Activated CD8-positive, alpha-beta memory T cell treated with anti-CD3 and anti-CD28 coated beads, Interleukin-2, amount 50 U/mL, for 4 hours (primary cell): ENCODE measurements around the gene EPHA6.
"Not testable (repeated sequence)": the region's sequence is repeated elsewhere in the genome, so short reads cannot be mapped to it uniquely, and the experiment has no call there.

Experiments
- DNase-seq: peaks from one replicate; pipeline ENCODE4 v3.0.0-alpha.2; 2020

Gene EPHA6

GRCh38 chr3:97480696-97481289, 666.4 kb downstream of the EPHA6 start:
- DNase-seq: not testable (repeated sequence)

GRCh38 chr3:97481416-97481815, 667.0 kb downstream of the EPHA6 start:
- DNase-seq: no peak

- DNase-seq: no peak
Observed at GRCh38 chr3:97485206-97485605, 670.8 kb downstream of the EPHA6 start.

- no peak for DNase-seq
Observed at GRCh38 chr3:97487587-97487986, 673.2 kb downstream of the EPHA6 start.

- DNase-seq: no peak
Observed at GRCh38 chr3:97488741-97489140, 674.3 kb downstream of the EPHA6 start.

GRCh38 chr3:97495896-97496295, 681.5 kb downstream of the EPHA6 start:
- no peak for DNase-seq

- no peak for DNase-seq
Observed at GRCh38 chr3:97497138-97497537, 682.7 kb downstream of the EPHA6 start.

GRCh38 chr3:97504463-97504862, 690.1 kb downstream of the EPHA6 start:
- no peak for DNase-seq

GRCh38 chr3:97510795-97511194, 696.4 kb downstream of the EPHA6 start:
- DNase-seq: no peak

GRCh38 chr3:97515076-97515475, 700.7 kb downstream of the EPHA6 start:
- DNase-seq: no peak

- DNase-seq: no peak
Observed at GRCh38 chr3:97530691-97531090, 716.3 kb downstream of the EPHA6 start.

GRCh38 chr3:97547573-97547972, 733.2 kb downstream of the EPHA6 start:
- DNase-seq: not testable (repeated sequence)

- DNase-seq: no peak
Observed at GRCh38 chr3:97550408-97550807, 736.0 kb downstream of the EPHA6 start.

- DNase-seq: no peak
Observed at GRCh38 chr3:97552186-97552585, 737.8 kb downstream of the EPHA6 start.

GRCh38 chr3:97575742-97576141, 761.3 kb downstream of the EPHA6 start:
- DNase-seq: no peak

GRCh38 chr3:97576221-97576620, 761.8 kb downstream of the EPHA6 start:
- DNase-seq: no peak

- DNase-seq: no peak
Observed at GRCh38 chr3:97579365-97579764, 765.0 kb downstream of the EPHA6 start.

- no peak for DNase-seq
Observed at GRCh38 chr3:97610626-97611025, 796.2 kb downstream of the EPHA6 start.

- no peak for DNase-seq
Observed at GRCh38 chr3:97612632-97613031, 798.2 kb downstream of the EPHA6 start.

- DNase-seq: no peak
Observed at GRCh38 chr3:97613139-97613538, 798.7 kb downstream of the EPHA6 start.

GRCh38 chr3:97620514-97620913, 806.1 kb downstream of the EPHA6 start:
- DNase-seq: not testable (repeated sequence)

GRCh38 chr3:97636465-97636864, 822.1 kb downstream of the EPHA6 start:
- DNase-seq: no peak

GRCh38 chr3:97646932-97647331, 832.5 kb downstream of the EPHA6 start:
- no peak for DNase-seq

- DNase-seq: no peak
Observed at GRCh38 chr3:97647441-97647982, 833.1 kb downstream of the EPHA6 start.

- no peak for DNase-seq
Observed at GRCh38 chr3:97655971-97656370, 841.6 kb downstream of the EPHA6 start.
